Activated naive CD8-positive, alpha-beta T cell treated with anti-CD3 and anti-CD28 coated beads, Interleukin-2, amount 10 ng/mL, durations not matched to agents 7 days and 5 days (primary cell): ENCODE results near the gene HSPB7. TPM values are rescaled to one million over a fixed set of nuclear protein-coding genes. Genes with fewer than 3 reads are reported as not detected.
A peak's percentile ranks its signal among the peaks of the same experiment; 100 is the strongest.
"Not testable (repeated sequence)": the region's sequence is repeated elsewhere in the genome, so short reads cannot be mapped to it uniquely, and the experiment has no call there.

ENCODE experiments used
- ATAC-seq: fragments of 150-1000 bp; cut with Tn5 transposase; one replicate; pipeline ENCODE4 v1.10.0; 2021; ENCODE audit warnings: low read depth, moderate library complexity
- POLR2A ChIA-PET: fragments of 350-600 bp; sonication (Branson Sonifier 250); formaldehyde crosslinking; loops from one replicate; lab custom pipeline; 2021; ENCODE audit warnings: antibody characterized with exemption; lab: Charles Lee
- DNase-seq: peaks from one replicate; pipeline ENCODE4 v3.0.0; 2021
- H3K27ac Mint-ChIP-seq: one replicate; pipeline ENCODE4 v1.8.0; 2022; ENCODE audit warnings: mild to moderate bottlenecking, mixed read lengths
- H3K27me3 Mint-ChIP-seq: one replicate; pipeline ENCODE4 v1.8.0; 2022; ENCODE audit warnings: mild to moderate bottlenecking, moderate library complexity, mixed read lengths
- H3K36me3 Mint-ChIP-seq: one replicate; pipeline ENCODE4 v1.8.0; 2021; ENCODE audit warnings: mild to moderate bottlenecking, mixed read lengths
- H3K4me1 Mint-ChIP-seq: one replicate; pipeline ENCODE4 v1.8.0; 2021; ENCODE audit warnings: mixed read lengths
- H3K4me3 Mint-ChIP-seq: one replicate; pipeline ENCODE4 v1.8.0; 2022; ENCODE audit warnings: mild to moderate bottlenecking, moderate library complexity, mixed read lengths
- H3K9me3 Mint-ChIP-seq: one replicate; pipeline ENCODE4 v1.8.0; 2021; ENCODE audit warnings: mixed read lengths
- total RNA-seq, 2 experiments: library from RNA; stranded (reverse); gene quantifications; one replicate each; pipeline ENCODE4 v1.2.3, GENCODE V29; 2021

Gene HSPB7
- total RNA-seq, 2 experiments from 2014 or later: not detected

- H3K36me3 Mint-ChIP-seq, POLR2A ChIA-PET, H3K27ac Mint-ChIP-seq, H3K9me3 Mint-ChIP-seq, H3K4me3 Mint-ChIP-seq, DNase-seq, ATAC-seq, H3K4me1 Mint-ChIP-seq, H3K27me3 Mint-ChIP-seq: not testable (repeated sequence)
Measured at GRCh38 chr1:16042654-16043053, 24.8 kb upstream of the HSPB7 start.

- DNase-seq (no peak), ATAC-seq (no peak)
- POLR2A ChIA-PET: no interaction called here
- Mint-ChIP-seq H3K4me1 (no peaks in the 10 kb centered on the region), H3K9me3 (no peaks in the 10 kb centered on the region), H3K27me3 (no peaks in the 10 kb centered on the region), H3K27ac (no peak overlapping the region), H3K36me3 (no peaks in the 10 kb centered on the region), H3K4me3 (no peak overlapping the region)
Measured at GRCh38 chr1:16042096-16042495, 24.3 kb upstream of the HSPB7 start.

- Mint-ChIP-seq H3K36me3 (no peaks in the 10 kb centered on the region), H3K4me3 (no peak overlapping the region), H3K27ac (no peak overlapping the region), H3K27me3 (no peaks in the 10 kb centered on the region), H3K4me1 (no peaks in the 10 kb centered on the region), H3K9me3 (no peaks in the 10 kb centered on the region)
- no peak for ATAC-seq
- no peak for DNase-seq
- POLR2A ChIA-PET: no interaction called here
Measured at GRCh38 chr1:16041200-16041599, 23.4 kb upstream of the HSPB7 start.

GRCh38 chr1:16039871-16040270, 22.0 kb upstream of the HSPB7 start:
- DNase-seq, H3K9me3 Mint-ChIP-seq, ATAC-seq, H3K27me3 Mint-ChIP-seq, POLR2A ChIA-PET, H3K27ac Mint-ChIP-seq, H3K36me3 Mint-ChIP-seq, H3K4me3 Mint-ChIP-seq, H3K4me1 Mint-ChIP-seq: not testable (repeated sequence)

- H3K27ac Mint-ChIP-seq: no peak overlapping the region
- DNase-seq (no peak), ATAC-seq (no peak)
- H3K4me1 Mint-ChIP-seq: no peaks in the 10 kb centered on the region
- POLR2A ChIA-PET: no interaction called here
- no peak overlapping the region for H3K4me3 Mint-ChIP-seq
- no peaks in the 10 kb centered on the region for H3K9me3 Mint-ChIP-seq
- no peaks in the 10 kb centered on the region for H3K27me3 Mint-ChIP-seq
- no peaks in the 10 kb centered on the region for H3K36me3 Mint-ChIP-seq
Measured at GRCh38 chr1:16038620-16038912, 20.7 kb upstream of the HSPB7 start.

GRCh38 chr1:16036461-16036860, 18.6 kb upstream of the HSPB7 start:
- H3K4me1 Mint-ChIP-seq, H3K36me3 Mint-ChIP-seq, H3K27ac Mint-ChIP-seq, ATAC-seq, H3K9me3 Mint-ChIP-seq, POLR2A ChIA-PET, DNase-seq, H3K4me3 Mint-ChIP-seq, H3K27me3 Mint-ChIP-seq: not testable (repeated sequence)

- POLR2A ChIA-PET: interaction anchor here (0.6 kb wide), 1 partner anchor 121 kb away, joined by 3 read pairs; no protein-coding TSS in a partner anchor
Measured at GRCh38 chr1:16033103-16033632, 15.3 kb upstream of the HSPB7 start.

GRCh38 chr1:16032388-16033102, 14.7 kb upstream of the HSPB7 start:
- no peaks in the 10 kb centered on the region for H3K9me3 Mint-ChIP-seq
- ATAC-seq (peak; percentile 63), DNase-seq (peak; percentile 66)
- H3K27me3 Mint-ChIP-seq: peaks cover 11% of the 10 kb centered on the region
- H3K36me3 Mint-ChIP-seq: no peaks in the 10 kb centered on the region
- POLR2A ChIA-PET: no interaction called here
- no peak overlapping the region for H3K27ac Mint-ChIP-seq
- no peaks in the 10 kb centered on the region for H3K4me1 Mint-ChIP-seq
- H3K4me3 Mint-ChIP-seq: no peak overlapping the region

More at GRCh38 chr1:16033103-16033632, 15.3 kb upstream of the HSPB7 start:
- not testable (repeated sequence) for H3K36me3 Mint-ChIP-seq, ATAC-seq, H3K27ac Mint-ChIP-seq, H3K9me3 Mint-ChIP-seq, H3K4me1 Mint-ChIP-seq, DNase-seq, H3K27me3 Mint-ChIP-seq, H3K4me3 Mint-ChIP-seq

GRCh38 chr1:16031551-16031950, 13.7 kb upstream of the HSPB7 start:
- Mint-ChIP-seq H3K27ac (no peak overlapping the region), H3K9me3 (no peaks in the 10 kb centered on the region), H3K27me3 (peaks cover 11% of the 10 kb centered on the region), H3K36me3 (no peaks in the 10 kb centered on the region), H3K4me3 (no peak overlapping the region), H3K4me1 (no peaks in the 10 kb centered on the region)
- ATAC-seq (no peak), DNase-seq (no peak)
- POLR2A ChIA-PET: no interaction called here

GRCh38 chr1:16029288-16029687, 11.4 kb upstream of the HSPB7 start:
- H3K4me1 Mint-ChIP-seq: no peaks in the 10 kb centered on the region

GRCh38 chr1:16029003-16029268, 11.1 kb upstream of the HSPB7 start:
- POLR2A ChIA-PET, H3K4me3 Mint-ChIP-seq, ATAC-seq: not testable (repeated sequence)

More at GRCh38 chr1:16029288-16029687, 11.4 kb upstream of the HSPB7 start:
- POLR2A ChIA-PET: no interaction called here
- DNase-seq: no peak
- no peaks in the 10 kb centered on the region for H3K9me3 Mint-ChIP-seq
- peaks cover 11% of the 10 kb centered on the region for H3K27me3 Mint-ChIP-seq
- no peaks in the 10 kb centered on the region for H3K36me3 Mint-ChIP-seq
- no peak overlapping the region for H3K4me3 Mint-ChIP-seq
- ATAC-seq: no peak
- H3K27ac Mint-ChIP-seq: no peak overlapping the region

GRCh38 chr1:16028237-16029002, 10.6 kb upstream of the HSPB7 start:
- no peak overlapping the region for H3K27ac Mint-ChIP-seq
- POLR2A ChIA-PET: no interaction called here

More at GRCh38 chr1:16029003-16029268, 11.1 kb upstream of the HSPB7 start:
- H3K27me3 Mint-ChIP-seq: peaks cover 11% of the 10 kb centered on the region
- DNase-seq, H3K9me3 Mint-ChIP-seq, H3K4me1 Mint-ChIP-seq, H3K36me3 Mint-ChIP-seq, H3K27ac Mint-ChIP-seq: not testable (repeated sequence)

GRCh38 chr1:16026723-16027484, 9.1 kb upstream of the HSPB7 start:
- H3K36me3 Mint-ChIP-seq: no peaks in the 10 kb centered on the region
- H3K27ac Mint-ChIP-seq: no peak overlapping the region
- no peak for DNase-seq
- no peak overlapping the region for H3K4me3 Mint-ChIP-seq
- POLR2A ChIA-PET: no interaction called here
- H3K9me3 Mint-ChIP-seq: no peaks in the 10 kb centered on the region
- H3K4me1 Mint-ChIP-seq: no peaks in the 10 kb centered on the region
- ATAC-seq: peak; percentile 24
- H3K27me3 Mint-ChIP-seq: peaks cover 11% of the 10 kb centered on the region

More at GRCh38 chr1:16028237-16029002, 10.6 kb upstream of the HSPB7 start:
- Mint-ChIP-seq H3K4me3 (no peak overlapping the region), H3K4me1 (no peaks in the 10 kb centered on the region), H3K27me3 (peaks cover 11% of the 10 kb centered on the region), H3K36me3 (no peaks in the 10 kb centered on the region), H3K9me3 (no peaks in the 10 kb centered on the region)
- no peak for ATAC-seq
- no peak for DNase-seq
